Small intestine (tissue), 7 donors: ENCODE data around the gene KDSR. TPM values are rescaled to one million over a fixed set of nuclear protein-coding genes. Genes with fewer than 3 reads are reported as not detected.

Source experiments
- DNase-seq, 2 donors: peaks; one replicate each; pipeline versions ENCODE4 v3.0.0 to v3.0.0-alpha.2; 2013
- FAIRE-seq: peaks from 2 replicates; lab custom pipeline; 2012; peaks lifted over from hg19 to GRCh38; lab: Jason Lieb, UNC
- H3K27ac ChIP-seq, 3 donors: one replicate each; pipeline ENCODE4 v1.5.1; 2013; ENCODE audit warnings: low read length in 2 of 3, mild to moderate bottlenecking in 2 of 3, control low read depth in 1 of 3, inconsistent platforms in 1 of 3, low read depth in 1 of 3, moderate library complexity in 1 of 3
- H3K27me3 ChIP-seq, 3 donors: one replicate each; pipeline ENCODE4 v1.6.1; 2013; ENCODE audit warnings: low read length in 3 of 3, inconsistent platforms in 1 of 3; ENCODE audit not compliant: control insufficient read depth in 3 of 3, insufficient read depth in 3 of 3
- H3K36me3 ChIP-seq, 3 donors: one replicate each; pipeline ENCODE4 v1.6.1; 2013; ENCODE audit warnings: low read length in 3 of 3, inconsistent platforms in 1 of 3, low read depth in 1 of 3, mild to moderate bottlenecking in 1 of 3, moderate library complexity in 1 of 3; ENCODE audit not compliant: control insufficient read depth in 3 of 3, insufficient read depth in 2 of 3
- H3K4me1 ChIP-seq, 3 donors: one replicate each; pipeline ENCODE4 v1.6.1; 2013; ENCODE audit warnings: low read length in 2 of 3, inconsistent platforms in 1 of 3, low read depth in 1 of 3, mild to moderate bottlenecking in 1 of 3, moderate library complexity in 1 of 3; ENCODE audit not compliant: control insufficient read depth in 3 of 3, insufficient read depth in 2 of 3
- H3K4me3 ChIP-seq, 3 donors: one replicate each; pipeline ENCODE4 v1.5.1; 2013; ENCODE audit warnings: low read length in 3 of 3, control low read depth in 1 of 3, inconsistent platforms in 1 of 3, low read depth in 1 of 3, mild to moderate bottlenecking in 1 of 3, moderate library complexity in 1 of 3
- H3K9me3 ChIP-seq, 2 donors: one replicate each; pipeline ENCODE4 v1.6.1; 2013; ENCODE audit warnings: low read depth in 1 of 2, low read length in 1 of 2; ENCODE audit not compliant: control insufficient read depth in 2 of 2, insufficient read depth in 1 of 2
- WGBS, 3 donors: extraction: QIAGEN DNeasy Blood & Tissue Kit; methylation state at CpG; one replicate each; pipeline ENCODE4 v1.1.7; 2013; 5-methylcytosine and 5-hydroxymethylcytosine counted together
- polyA plus RNA-seq, 4 donors: library from polyadenylated mRNA; stranded (reverse) in 3 of 4; unstranded in 1 of 4; fragments of 200-250 nt in 3 of 4; fragments of 120-200 nt in 1 of 4; gene quantifications; one replicate each; pipeline versions ENCODE4 v1.2.1 to v1.2.3, GENCODE V29; 2013
- donor health status: healthy with polysubstance abuse.
- donor health status: control.
- donor health status: control.
- donor health status: Bipolar disorder and iron deficiency.
- donor health status: healthy.

Gene KDSR
- polyA plus RNA-seq, 4 donors, result 5.8 to 40.6 (median 16.2) TPM

- Histone ChIP-seq H3K9me3 (no peaks in the 10 kb centered on the region), H3K36me3 (no peaks in the 10 kb centered on the region), H3K4me1 (peaks cover 0 to 11% (median 8%) of the 10 kb centered on the region in 3 donors), H3K4me3 (no peak overlapping the region), H3K27me3 (no peaks in the 10 kb centered on the region), H3K27ac (peak overlapping the region in 1 of 3 donors; percentile 22)
- DNase-seq, result no peak
- WGBS, 3 donors, result 35 to 47% (median 45%) methylated on average over 5 of the region's 5 CpGs
- FAIRE-seq, result no peak
Observed at GRCh38 chr18:63312737-63313395, 54.1 kb downstream of the KDSR start.

GRCh38 chr18:63312019-63312409 lies 55.0 kb downstream of the KDSR start:
- DNase-seq (no peak), FAIRE-seq (no peak)
- Histone ChIP-seq H3K9me3 (no peaks in the 10 kb centered on the region), H3K27me3 (no peaks in the 10 kb centered on the region), H3K4me3 (no peak overlapping the region), H3K36me3 (no peaks in the 10 kb centered on the region), H3K27ac (peak overlapping the region in 1 of 3 donors; percentile 14), H3K4me1 (peaks cover 0 to 12% (median 3%) of the 10 kb centered on the region in 3 donors)
- 85 to 90% (median 86%) methylated on average over 3 of the region's 3 CpGs for WGBS, 3 donors

GRCh38 chr18:63311118-63312018 lies 55.6 kb downstream of the KDSR start:
- FAIRE-seq, result no peak

GRCh38 chr18:63309422-63309821 lies 57.6 kb downstream of the KDSR start:
- FAIRE-seq (no peak), DNase-seq (no peak)
- Histone ChIP-seq H3K27me3 (no peaks in the 10 kb centered on the region), H3K4me3 (no peak overlapping the region), H3K27ac (no peak overlapping the region), H3K9me3 (no peaks in the 10 kb centered on the region), H3K4me1 (peaks cover 0 to 10% (median 3%) of the 10 kb centered on the region in 3 donors), H3K36me3 (no peaks in the 10 kb centered on the region)
- WGBS, 3 donors, result 71 to 88% (median 81%) methylated on average over 5 of the region's 5 CpGs

More at GRCh38 chr18:63311118-63312018, 55.6 kb downstream of the KDSR start:
- H3K9me3 ChIP-seq, result no peaks in the 10 kb centered on the region
- no peaks in the 10 kb centered on the region for H3K36me3 ChIP-seq
- H3K4me1 ChIP-seq, result peaks cover 0 to 12% (median 3%) of the 10 kb centered on the region in 3 donors
- H3K27me3 ChIP-seq, result no peaks in the 10 kb centered on the region
- WGBS, 3 donors, result 80 to 88% (median 84%) methylated on average over 8 of the region's 8 CpGs
- H3K27ac ChIP-seq, result no peak overlapping the region
- no peak overlapping the region for H3K4me3 ChIP-seq
- DNase-seq, result no peak

- DNase-seq (no peak), FAIRE-seq (no peak)
- Histone ChIP-seq H3K9me3 (no peaks in the 10 kb centered on the region), H3K36me3 (no peaks in the 10 kb centered on the region), H3K27ac (peak overlapping the region in 1 of 3 donors; percentile 54), H3K27me3 (no peaks in the 10 kb centered on the region), H3K4me3 (no peak overlapping the region), H3K4me1 (peaks cover 0 to 7% (median 0%) of the 10 kb centered on the region in 3 donors)
- WGBS, 3 donors, result 74 to 81% (median 77%) methylated on average over 2 of the region's 2 CpGs
Observed at GRCh38 chr18:63307551-63308200, 59.3 kb downstream of the KDSR start.

GRCh38 chr18:63306819-63307550 lies 60.0 kb downstream of the KDSR start:
- Histone ChIP-seq H3K36me3 (no peaks in the 10 kb centered on the region), H3K9me3 (no peaks in the 10 kb centered on the region), H3K27me3 (no peaks in the 10 kb centered on the region), H3K4me1 (peaks cover 0 to 7% (median 0%) of the 10 kb centered on the region in 3 donors), H3K27ac (no peak overlapping the region), H3K4me3 (no peak overlapping the region)
- 84 to 95% (median 89%) methylated on average over 7 of the region's 7 CpGs for WGBS, 3 donors
- no peak for DNase-seq
- FAIRE-seq, result no peak

- no peak for FAIRE-seq
- Histone ChIP-seq H3K4me3 (no peak overlapping the region), H3K36me3 (no peaks in the 10 kb centered on the region), H3K9me3 (no peaks in the 10 kb centered on the region), H3K27me3 (no peaks in the 10 kb centered on the region), H3K27ac (no peak overlapping the region), H3K4me1 (peaks cover 0 to 7% (median 0%) of the 10 kb centered on the region in 3 donors)
- 84 to 93% (median 88%) methylated on average over 6 of the region's 6 CpGs for WGBS, 3 donors
- DNase-seq, result no peak
Observed at GRCh38 chr18:63306249-63306648, 60.8 kb downstream of the KDSR start.
